ENCODE data around the gene TESMIN.

TESMIN gene

GRCh38 chr11:68658661-68659060, 92.7 kb downstream of the TESMIN start:
- no peak for FAIRE-seq

- FAIRE-seq = no peak
These were observed 93.2 kb downstream of the TESMIN start for GRCh38 chr11:68658097-68658496.
